HG02610 (cell line): ENCODE data around the gene NEK4.
"Not testable (repeated sequence)": the region's sequence is repeated elsewhere in the genome, so short reads cannot be mapped to it uniquely, and the experiment has no call there.

Source experiments
- ATAC-seq: cut with Tn5 transposase; IDR thresholded peaks from one replicate; pipeline ENCODE4 v1.9.1; 2021; ENCODE audit warnings: mild to moderate bottlenecking, moderate library complexity; ENCODE audit not compliant: unreplicated experiment

The NEK4 gene

DNA sequence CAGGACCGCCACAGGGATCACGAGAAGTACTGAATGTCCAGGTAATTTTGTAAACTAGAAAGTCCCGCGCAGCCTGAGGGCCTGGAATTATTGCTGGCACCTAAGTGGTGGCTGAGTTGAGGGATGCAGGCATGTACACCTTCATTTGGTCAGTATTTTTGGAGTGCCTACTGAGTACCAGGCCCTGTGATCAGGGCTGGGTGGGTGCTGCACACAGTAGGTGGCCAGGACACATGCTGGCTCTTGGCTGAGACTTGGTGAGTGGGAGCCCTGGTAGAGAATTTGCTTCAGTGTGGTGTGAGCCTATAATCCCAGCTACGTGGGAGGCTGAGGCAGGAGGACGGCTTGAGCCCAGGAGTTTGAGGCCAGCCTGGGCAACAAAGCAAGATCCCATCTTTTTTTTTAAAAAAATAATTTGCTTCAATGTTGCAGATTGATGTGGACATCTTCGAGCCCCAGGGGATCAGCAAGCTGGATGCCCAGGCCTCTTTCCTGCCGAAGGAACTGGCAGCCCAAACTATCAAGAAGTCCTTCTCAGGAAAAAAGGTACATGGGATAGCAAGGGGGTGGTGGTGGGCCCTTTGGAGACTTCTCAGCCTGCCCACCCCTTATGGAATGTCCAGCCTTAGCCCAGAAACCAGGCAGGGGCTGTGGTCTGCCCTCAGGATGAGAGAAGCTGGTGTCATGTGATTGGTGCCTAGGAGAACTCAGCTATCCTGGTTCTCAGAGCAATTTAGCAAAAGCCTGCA is 9.3 kb upstream of the NEK4 start:
- ATAC-seq, result no peak

DNA sequence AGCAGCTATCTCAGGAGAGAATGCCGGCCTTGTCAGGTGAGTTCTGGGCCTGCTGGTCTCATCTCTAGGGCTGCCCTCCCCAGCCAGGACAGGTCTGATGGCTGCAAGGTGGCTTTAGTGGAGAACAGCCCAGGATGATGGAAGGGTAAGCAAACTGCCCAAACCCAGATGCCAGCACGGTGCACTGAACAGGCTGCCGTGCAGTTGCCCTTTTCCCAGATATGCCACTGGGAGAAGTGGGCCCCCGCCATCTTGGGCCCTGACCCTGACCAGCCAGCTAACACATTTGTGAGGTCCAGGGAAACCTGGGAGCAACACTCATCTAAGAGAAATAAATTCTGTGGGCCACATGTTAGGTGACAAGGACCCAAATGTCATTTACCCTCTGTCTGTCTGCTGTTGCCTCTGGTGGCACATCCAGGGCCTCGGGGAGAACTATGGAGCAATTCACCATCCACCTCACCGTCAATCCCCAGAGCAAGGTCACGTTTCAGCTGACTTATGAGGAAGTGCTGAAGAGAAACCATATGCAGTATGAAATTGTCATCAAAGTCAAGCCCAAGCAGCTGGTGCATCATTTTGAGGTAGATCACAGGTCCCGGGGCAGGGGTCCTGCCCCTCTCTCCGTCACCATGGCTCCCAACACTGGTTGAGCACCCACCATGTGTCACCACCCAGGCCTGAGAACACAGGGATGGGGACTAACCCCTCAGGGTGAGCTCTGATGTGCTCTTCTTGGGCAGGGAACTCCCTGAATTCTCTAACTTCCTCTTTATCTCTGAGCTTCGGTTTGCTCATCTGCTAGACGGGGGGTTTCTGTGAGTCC is 8.5 kb upstream of the NEK4 start:
- peak; percentile 86 for ATAC-seq

DNA sequence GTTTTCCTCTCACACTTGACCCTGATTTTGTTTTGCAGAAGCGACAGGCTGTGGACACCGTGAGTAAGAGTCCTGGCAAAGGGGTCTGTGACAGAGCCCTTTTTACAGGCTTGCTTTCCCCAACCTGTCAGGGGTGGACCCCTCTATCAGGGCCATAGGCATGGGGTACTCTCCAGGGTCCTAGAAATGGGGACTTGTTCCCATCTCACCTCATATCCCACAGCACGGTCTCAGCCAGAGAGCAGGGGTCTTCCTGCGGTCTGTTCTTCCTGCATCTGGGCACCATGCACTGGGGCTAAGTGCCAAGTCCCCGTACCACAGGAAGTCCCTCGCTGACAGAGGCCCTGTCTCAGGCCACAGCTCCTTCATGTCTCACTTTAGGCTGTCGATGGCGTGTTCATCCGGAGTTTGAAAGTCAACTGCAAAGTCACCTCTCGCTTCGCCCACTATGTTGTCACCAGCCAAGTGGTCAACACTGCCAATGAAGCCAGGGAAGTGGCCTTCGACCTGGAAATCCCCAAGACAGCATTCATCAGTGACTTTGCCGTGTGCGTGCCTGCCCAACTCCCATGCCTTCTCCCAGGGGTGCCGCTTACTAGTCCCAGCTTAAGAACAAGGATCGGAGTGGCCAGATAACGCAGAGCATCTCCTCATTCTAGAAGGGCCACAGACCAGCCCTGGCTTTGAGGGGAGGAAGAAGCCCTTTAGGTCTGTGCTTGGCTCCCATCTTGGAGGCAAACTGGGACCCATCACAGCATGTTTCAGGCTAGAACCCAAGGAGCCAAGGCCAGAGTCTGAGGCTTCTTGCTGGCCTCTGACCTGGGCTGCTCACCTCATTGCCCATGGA is 7.4 kb upstream of the NEK4 start:
- no peak for ATAC-seq

DNA sequence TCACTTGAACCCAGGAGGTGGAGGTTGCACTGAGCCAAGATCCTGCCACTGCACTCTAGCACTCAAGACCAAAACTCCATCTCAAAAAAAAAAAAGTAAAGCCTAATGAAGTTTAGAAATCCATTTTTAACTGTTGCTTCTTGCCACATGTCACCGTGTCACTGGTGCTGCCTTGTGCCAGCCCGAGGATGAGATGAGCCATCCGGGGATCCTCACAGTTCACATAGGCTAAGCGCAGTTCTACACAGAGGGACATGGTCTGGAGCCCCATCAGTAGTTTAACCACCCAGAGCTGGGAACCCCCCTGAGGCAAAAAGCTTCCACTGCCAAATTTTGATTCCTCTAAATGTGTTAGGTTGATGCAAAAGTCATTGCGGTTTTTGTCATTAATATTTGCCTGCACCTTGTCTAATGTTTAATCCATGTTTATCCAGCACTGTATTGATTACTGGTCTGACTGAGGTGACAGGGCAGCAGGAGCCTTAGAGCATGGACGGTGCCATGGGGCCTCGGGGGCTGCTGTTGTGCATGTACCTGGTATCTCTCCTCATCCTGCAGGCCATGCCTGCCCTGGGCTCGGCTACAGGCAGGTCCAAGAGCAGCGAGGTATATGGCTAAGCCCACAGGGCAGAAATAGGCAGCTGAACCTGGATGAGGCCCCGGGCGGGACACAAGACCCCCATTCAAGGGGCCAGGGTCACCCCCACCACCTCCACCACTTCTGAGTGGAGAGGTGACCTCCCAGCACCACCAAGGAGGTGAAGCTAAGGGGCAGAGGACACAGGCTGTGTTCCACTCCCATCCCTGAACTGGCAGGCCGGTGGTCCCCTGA is 6.6 kb upstream of the NEK4 start, which contains the start of gene ITIH1:
ITIH1 (plus strand) TSS at position 473 of the 832 bp plus-strand sequence; CDS start at position 490, 17 bp downstream.
- no peak for ATAC-seq

DNA sequence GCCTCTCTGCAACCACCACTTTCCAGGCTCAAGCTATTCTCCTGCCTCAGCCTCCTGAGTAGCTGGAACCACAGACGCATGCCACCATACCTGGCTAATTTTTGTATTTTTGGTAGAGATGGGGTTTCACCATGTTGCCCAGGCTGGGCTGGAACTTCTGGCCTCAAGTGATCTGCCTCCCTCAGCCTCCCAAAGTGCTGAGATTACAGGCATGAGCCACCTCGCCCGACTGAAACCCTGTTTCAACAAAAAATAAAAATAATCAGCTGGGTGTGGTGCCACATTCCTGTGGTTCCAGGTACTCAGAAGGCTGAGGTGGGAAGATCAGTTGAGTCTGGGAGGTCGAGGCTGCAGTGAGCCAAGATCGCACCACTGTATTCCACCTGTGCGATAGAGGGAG is 5.7 kb upstream of the NEK4 start:
- not testable (repeated sequence) for ATAC-seq

GRCh38 chr3:52775877-52776276 is 5.1 kb upstream of the NEK4 start:
- no peak for ATAC-seq

DNA sequence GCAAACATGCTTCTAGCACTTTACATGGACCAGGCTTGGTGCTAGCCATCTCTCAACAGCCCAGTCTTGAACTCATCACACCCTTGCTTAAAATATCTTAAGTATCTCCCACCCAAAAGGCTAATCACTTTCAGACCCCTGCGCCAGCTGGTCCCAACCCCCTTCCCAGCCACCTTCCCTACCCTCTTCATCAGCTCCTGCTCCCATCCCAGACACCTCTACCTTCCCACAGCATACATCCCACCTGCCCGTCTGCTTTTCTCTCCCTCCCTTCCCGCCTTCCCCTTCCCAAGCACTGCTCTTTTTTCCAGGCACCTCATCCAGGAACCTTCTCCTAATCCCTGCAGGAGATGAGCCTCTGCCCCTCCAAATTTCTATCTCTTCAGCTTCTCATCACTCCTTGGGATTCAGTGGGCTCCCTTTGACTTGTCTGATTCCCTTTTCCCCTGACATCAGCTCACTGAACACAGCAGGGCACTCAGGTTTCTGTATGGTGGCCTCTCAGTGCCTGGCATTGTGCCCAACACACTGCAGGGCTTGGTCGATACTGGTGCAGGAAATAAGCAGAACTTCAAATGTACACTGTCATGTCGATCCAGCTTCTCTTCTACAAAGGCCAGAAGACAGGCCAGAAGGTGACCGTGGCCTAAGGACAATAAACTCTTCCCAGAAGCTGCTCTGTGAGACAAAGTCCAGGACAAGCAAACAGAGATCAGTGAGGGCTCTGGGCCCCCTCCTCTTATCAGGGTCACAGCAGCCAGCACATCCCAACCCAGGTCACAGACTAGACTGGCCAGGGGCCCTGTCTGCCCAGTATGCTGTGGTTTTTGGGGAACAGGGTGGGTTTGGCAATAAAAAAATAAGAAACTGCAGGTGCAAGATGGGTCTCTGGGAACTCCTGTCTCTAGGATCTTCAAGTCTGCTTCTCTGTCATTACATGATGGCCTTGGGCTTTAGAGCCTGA is 4.4 kb upstream of the NEK4 start:
- ATAC-seq, result no peak

DNA sequence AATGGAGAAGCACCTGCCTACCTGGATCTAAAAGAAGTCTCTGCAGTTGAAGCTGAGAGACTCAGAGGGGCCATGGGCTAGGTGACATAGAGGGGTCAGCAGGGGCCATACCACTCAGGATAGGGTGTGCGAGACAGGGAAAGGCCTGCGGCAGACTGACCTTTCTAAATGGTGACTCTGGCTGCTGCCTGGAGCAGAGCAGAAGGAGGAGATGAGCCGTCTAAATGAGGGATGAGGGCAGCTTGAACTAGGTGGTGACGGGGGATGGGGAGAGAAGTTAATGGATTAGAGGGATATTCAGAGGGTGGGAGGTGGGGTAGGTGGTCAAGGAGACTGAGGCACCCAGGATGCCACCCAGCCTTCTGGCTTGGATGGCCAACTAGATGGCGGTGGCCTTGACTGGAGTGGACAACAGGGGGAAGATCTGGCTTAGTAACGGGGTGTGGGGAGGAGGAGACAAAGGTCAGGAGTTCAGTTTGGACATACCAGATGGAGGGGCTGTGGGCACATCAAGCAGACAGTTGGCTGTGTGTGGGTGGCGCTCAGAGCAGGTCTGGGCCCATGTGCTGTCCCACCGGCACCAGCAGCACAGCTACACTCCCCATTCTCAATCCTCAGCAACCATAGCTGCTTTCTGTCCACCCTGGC is 3.5 kb upstream of the NEK4 start:
- ATAC-seq, result no peak

DNA sequence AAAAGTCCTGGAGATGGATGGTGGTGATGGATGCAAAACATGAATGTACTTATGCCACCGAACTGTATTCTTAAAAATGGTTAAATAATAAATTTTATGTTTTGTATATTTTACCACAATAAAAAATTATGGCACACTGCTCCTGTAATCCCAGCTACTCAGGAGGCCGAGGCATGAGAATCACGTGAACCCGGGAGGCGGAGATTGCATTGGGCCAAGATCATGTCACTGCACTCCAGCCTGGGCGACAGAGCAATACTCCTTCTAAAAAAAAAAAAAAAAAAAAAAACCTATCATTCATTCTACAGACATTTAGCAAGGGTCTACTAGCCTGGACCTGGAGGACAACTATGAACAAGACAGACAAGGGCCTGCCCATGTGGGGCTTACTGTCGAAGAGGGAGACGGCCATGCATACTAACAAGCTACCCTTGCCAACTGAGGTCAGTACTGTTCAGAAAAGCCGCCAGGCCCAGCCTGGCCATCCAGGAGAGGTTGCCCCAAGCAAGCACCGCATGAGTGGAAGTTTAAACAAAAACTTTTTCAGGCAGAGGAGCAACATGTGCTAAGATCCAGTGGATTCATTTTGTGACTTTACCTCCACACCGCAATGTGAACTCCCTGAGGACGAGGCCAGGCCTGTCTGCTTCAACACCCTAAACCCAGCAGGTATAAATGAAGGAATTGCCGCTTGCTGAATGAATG is 2.8 kb upstream of the NEK4 start:
- ATAC-seq, result no peak

DNA sequence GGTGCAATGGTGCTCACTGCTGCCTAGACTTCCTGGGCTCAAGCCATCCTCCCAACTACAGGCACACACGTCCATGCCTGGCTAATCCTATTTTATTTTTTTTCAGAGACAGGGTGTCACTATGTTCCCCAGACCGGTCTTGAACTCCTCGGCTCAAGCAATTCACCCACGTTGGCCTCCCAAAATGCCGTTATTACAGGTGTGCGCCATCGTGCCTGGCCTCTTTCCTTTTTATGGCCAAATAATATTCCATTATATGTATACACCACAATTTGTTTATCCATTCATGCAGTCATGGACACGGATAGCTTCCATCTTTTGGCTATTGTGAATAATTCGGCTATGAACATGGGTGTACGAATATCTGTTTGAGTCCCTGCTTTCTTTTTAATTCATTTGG is 962 bp upstream of the NEK4 start:
- no peak for ATAC-seq

DNA sequence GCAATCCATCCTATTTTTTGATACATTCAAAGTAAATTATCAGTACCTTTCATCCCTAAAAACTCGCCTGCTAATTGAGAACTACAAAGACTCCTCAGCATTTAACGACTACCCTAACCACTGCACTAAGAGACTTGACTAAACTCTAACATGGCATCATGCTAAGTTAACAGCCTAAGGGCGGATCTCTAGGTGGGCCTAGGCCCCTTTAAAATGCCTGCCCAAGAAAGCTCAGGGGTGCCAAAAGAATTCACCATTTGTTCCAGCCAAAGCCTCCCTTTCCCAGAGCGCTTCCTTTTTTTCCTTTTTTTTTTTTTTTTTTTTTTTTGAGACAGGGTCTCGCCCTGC is 568 bp upstream of the NEK4 start:
- ATAC-seq, result no peak

DNA sequence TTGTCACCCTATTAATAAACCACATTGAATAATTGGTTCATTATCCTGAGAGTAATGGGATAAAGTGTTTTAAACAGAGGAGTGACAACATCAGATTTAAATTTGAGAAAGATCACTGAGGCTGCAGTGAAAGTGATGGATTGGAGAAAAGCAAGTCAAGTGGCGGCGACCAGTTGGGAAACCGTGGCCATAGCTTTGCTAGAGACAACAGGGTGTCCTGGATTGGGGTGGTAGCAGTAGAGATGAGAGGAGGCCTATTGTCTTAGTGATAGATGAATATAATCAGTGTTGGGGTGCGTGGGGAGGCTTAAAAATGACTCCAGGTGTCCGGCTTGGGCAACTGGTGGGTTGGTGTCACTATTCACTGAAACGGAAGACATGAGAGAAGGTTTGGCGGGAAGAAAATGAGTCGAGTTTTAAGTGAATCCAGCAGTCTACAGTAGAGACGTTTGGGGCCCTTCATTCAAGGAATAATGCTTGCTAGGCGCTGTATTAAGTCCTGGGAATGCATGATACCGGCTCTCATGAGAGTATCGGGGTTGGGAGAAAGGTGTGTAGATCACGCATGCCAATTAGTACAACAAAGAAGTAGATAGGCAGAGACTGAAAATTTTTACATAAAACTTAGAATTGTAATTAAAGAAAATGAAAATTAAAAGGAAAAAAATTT is 819 bp downstream of the NEK4 start:
- no peak for ATAC-seq

DNA sequence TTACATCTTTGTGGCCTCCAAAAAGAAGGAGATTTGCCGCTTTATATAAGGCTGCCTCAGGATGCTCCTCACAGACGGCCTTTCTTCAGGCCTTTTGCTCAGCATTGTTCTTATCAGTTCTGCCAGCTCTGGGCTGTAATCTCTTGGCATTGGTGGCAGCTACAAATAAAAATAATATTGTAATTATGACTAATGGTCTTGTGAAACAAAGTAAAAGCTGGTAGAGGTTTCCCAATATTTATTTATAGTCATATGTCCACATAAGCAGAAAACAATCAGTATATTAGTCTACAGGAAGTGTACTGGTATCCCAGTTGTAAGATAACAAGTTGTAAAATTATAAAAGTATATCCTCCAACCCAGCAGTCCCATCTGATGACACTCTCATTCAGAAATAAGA is 7.3 kb downstream of the NEK4 start:
- ATAC-seq, result no peak

GRCh38 chr3:52756141-52756540 is 14.6 kb downstream of the NEK4 start:
- ATAC-seq, result no peak

- ATAC-seq, result no peak
Measured at GRCh38 chr3:52754373-52754772, 16.4 kb downstream of the NEK4 start.

DNA sequence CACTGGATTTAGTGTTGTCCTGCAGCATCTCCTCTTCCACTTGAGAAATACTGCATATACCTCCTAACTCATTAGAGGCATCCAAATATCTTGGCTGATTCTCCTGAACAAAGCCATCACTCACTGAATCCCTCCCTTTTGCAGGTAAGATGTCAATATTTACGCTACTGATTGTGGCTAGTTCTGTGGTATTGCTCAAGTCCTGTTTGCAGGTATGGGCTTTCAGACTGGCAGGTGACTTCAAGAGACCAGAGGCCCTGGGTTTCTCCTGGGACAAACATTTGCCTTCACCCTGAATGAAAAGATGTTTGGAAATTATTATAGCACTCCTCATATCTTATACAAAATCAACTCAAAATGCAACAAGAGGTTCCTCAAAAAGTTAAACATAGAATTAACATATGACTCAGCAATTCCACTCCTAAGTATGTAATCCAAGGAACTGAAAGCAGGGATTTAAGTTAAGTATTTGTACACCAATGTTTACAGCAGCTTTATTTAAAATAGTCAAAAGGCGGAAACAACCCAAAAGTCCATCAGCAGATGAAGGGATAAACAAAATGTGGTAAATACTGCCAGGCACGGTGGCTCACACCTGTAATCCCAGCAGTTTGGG is 18.6 kb downstream of the NEK4 start:
- ATAC-seq, result no peak

- ATAC-seq, result no peak
Measured at GRCh38 chr3:52743721-52744120, 27.0 kb downstream of the NEK4 start.
